C4-2B (cell line): ENCODE measurements around the gene NLGN3.

ENCODE experiments used
- CTCF ChIP-seq: fragments of 450-650 bp; conservative IDR thresholded peaks from 2 replicates; pipeline ENCODE4 v1.5.1; 2017; ENCODE audit warnings: mild to moderate bottlenecking
- ZFX ChIP-seq: fragments of 450-650 bp; IDR thresholded peaks from 2 replicates; pipeline ENCODE4 v1.6.1; 2017

- TF ChIP-seq CTCF, result no peak
- TF ChIP-seq ZFX, result no peak
Observed at GRCh38 chrX:71184803-71185495, 40.3 kb downstream of the NLGN3 start.
